Chondrocyte (in vitro differentiated cells): ENCODE results near the gene OPTC. TPM values are rescaled to one million over a fixed set of nuclear protein-coding genes. Genes with fewer than 3 reads are reported as not detected.

Source experiments
- DNase-seq: peaks from one replicate; pipeline ENCODE4 v3.0.0; 2021; ENCODE audit warnings: mixed read lengths, low spot score
- H3K27ac Mint-ChIP-seq: one replicate; pipeline ENCODE4 v1.8.0; 2021; ENCODE audit warnings: mild to moderate bottlenecking, moderate library complexity, mixed read lengths; ENCODE audit not compliant: unreplicated experiment
- H3K27me3 Mint-ChIP-seq: 2 replicates; pipeline ENCODE4 v1.8.0; 2021; ENCODE audit warnings: low read depth, mixed read lengths
- H3K36me3 Mint-ChIP-seq: 2 replicates; pipeline ENCODE4 v1.8.0; 2021; ENCODE audit warnings: low read depth, mixed read lengths
- H3K4me1 Mint-ChIP-seq: 2 replicates; pipeline ENCODE4 v1.8.0; 2021; ENCODE audit warnings: low read depth, mild to moderate bottlenecking, mixed read lengths
- H3K4me3 Mint-ChIP-seq: one replicate; pipeline ENCODE4 v1.8.0; 2021; ENCODE audit warnings: mild to moderate bottlenecking, moderate library complexity, mixed read lengths; ENCODE audit not compliant: unreplicated experiment
- H3K9me3 Mint-ChIP-seq: 2 replicates; pipeline ENCODE4 v1.8.0; 2021; ENCODE audit warnings: low read depth, mixed read lengths
- CTCF ChIP-seq: fragments of 200-600 bp; sonication (generic); IDR thresholded peaks from 2 replicates; pipeline ENCODE4 v1.5.0; 2021; ENCODE audit warnings: antibody characterized with exemption, mild to moderate bottlenecking, moderate library complexity
- total RNA-seq: library from RNA; stranded (reverse); gene quantifications from 3 replicates; pipeline ENCODE4 v1.2.1, GENCODE V29; 2021

OPTC gene
- total RNA-seq, 1 donor from 2014 or later = not detected

- no peaks in the 10 kb centered on the region for H3K9me3 Mint-ChIP-seq
- H3K27ac Mint-ChIP-seq = no peak overlapping the region
- no peaks in the 10 kb centered on the region for H3K36me3 Mint-ChIP-seq
- peaks cover 62% of the 10 kb centered on the region for H3K4me1 Mint-ChIP-seq
- no peak overlapping the region for H3K4me3 Mint-ChIP-seq
- no peaks in the 10 kb centered on the region for H3K27me3 Mint-ChIP-seq
- no peak for TF ChIP-seq CTCF
- no peak for DNase-seq
Measured at GRCh38 chr1:203526572-203526971, 32.6 kb downstream of the OPTC start.

GRCh38 chr1:203527013-203527412 is 33.1 kb downstream of the OPTC start:
- no peak for DNase-seq
- Mint-ChIP-seq H3K36me3 (no peaks in the 10 kb centered on the region), H3K4me1 (peaks cover 57% of the 10 kb centered on the region), H3K4me3 (no peak overlapping the region), H3K9me3 (no peaks in the 10 kb centered on the region), H3K27me3 (no peaks in the 10 kb centered on the region), H3K27ac (no peak overlapping the region)
- no peak for TF ChIP-seq CTCF

GRCh38 chr1:203528063-203528462 is 34.1 kb downstream of the OPTC start:
- Mint-ChIP-seq H3K9me3 (no peaks in the 10 kb centered on the region), H3K4me3 (no peak overlapping the region), H3K27me3 (no peaks in the 10 kb centered on the region), H3K4me1 (peaks cover 47% of the 10 kb centered on the region), H3K27ac (no peak overlapping the region), H3K36me3 (no peaks in the 10 kb centered on the region)
- no peak for DNase-seq
- peak; percentile 16 for TF ChIP-seq CTCF

GRCh38 chr1:203528976-203529835 is 35.3 kb downstream of the OPTC start:
- no peak for TF ChIP-seq CTCF
- no peaks in the 10 kb centered on the region for H3K36me3 Mint-ChIP-seq
- H3K4me3 Mint-ChIP-seq = no peak overlapping the region
- peaks cover 46% of the 10 kb centered on the region for H3K4me1 Mint-ChIP-seq
- H3K27me3 Mint-ChIP-seq = no peaks in the 10 kb centered on the region
- no peak overlapping the region for H3K27ac Mint-ChIP-seq
- H3K9me3 Mint-ChIP-seq = no peaks in the 10 kb centered on the region
- no peak for DNase-seq

- TF ChIP-seq CTCF = no peak
- Mint-ChIP-seq H3K9me3 (no peaks in the 10 kb centered on the region), H3K4me1 (peaks cover 45% of the 10 kb centered on the region), H3K4me3 (no peak overlapping the region), H3K27me3 (no peaks in the 10 kb centered on the region), H3K36me3 (no peaks in the 10 kb centered on the region), H3K27ac (no peak overlapping the region)
- DNase-seq = no peak
Measured at GRCh38 chr1:203531063-203531462, 37.1 kb downstream of the OPTC start.
